Chondrocyte (in vitro differentiated cells): Measurements from ENCODE around the gene GNG7. TPM values are rescaled to one million over a fixed set of nuclear protein-coding genes. Genes with fewer than 3 reads are reported as not detected.

Experiments
- DNase-seq: peaks from one replicate; pipeline ENCODE4 v3.0.0; 2021; ENCODE audit warnings: mixed read lengths, low spot score
- H3K27ac Mint-ChIP-seq: one replicate; pipeline ENCODE4 v1.8.0; 2021; ENCODE audit warnings: mild to moderate bottlenecking, moderate library complexity, mixed read lengths; ENCODE audit not compliant: unreplicated experiment
- H3K27me3 Mint-ChIP-seq: 2 replicates; pipeline ENCODE4 v1.8.0; 2021; ENCODE audit warnings: low read depth, mixed read lengths
- H3K36me3 Mint-ChIP-seq: 2 replicates; pipeline ENCODE4 v1.8.0; 2021; ENCODE audit warnings: low read depth, mixed read lengths
- H3K4me1 Mint-ChIP-seq: 2 replicates; pipeline ENCODE4 v1.8.0; 2021; ENCODE audit warnings: low read depth, mild to moderate bottlenecking, mixed read lengths
- H3K4me3 Mint-ChIP-seq: one replicate; pipeline ENCODE4 v1.8.0; 2021; ENCODE audit warnings: mild to moderate bottlenecking, moderate library complexity, mixed read lengths; ENCODE audit not compliant: unreplicated experiment
- H3K9me3 Mint-ChIP-seq: 2 replicates; pipeline ENCODE4 v1.8.0; 2021; ENCODE audit warnings: low read depth, mixed read lengths
- CTCF ChIP-seq: fragments of 200-600 bp; sonication (generic); IDR thresholded peaks from 2 replicates; pipeline ENCODE4 v1.5.0; 2021; ENCODE audit warnings: antibody characterized with exemption, mild to moderate bottlenecking, moderate library complexity
- total RNA-seq: library from RNA; stranded (reverse); gene quantifications from 3 replicates; pipeline ENCODE4 v1.2.1, GENCODE V29; 2021

GNG7 gene
- total RNA-seq, 1 donor from 2014 or later = 1.9 TPM

- peak overlapping the region; percentile 34 for H3K27ac Mint-ChIP-seq
- no peak for TF ChIP-seq CTCF
- H3K9me3 Mint-ChIP-seq = peaks cover 7% of the 10 kb centered on the region
- peaks cover 22% of the 10 kb centered on the region for H3K36me3 Mint-ChIP-seq
- H3K4me3 Mint-ChIP-seq = no peak overlapping the region
- DNase-seq = peak; percentile 90
- peaks cover 7% of the 10 kb centered on the region for H3K4me1 Mint-ChIP-seq
- no peaks in the 10 kb centered on the region for H3K27me3 Mint-ChIP-seq
Observed at GRCh38 chr19:2481466-2481865, 221.0 kb downstream of the GNG7 start.

- peak overlapping the region; percentile 95 for H3K4me3 Mint-ChIP-seq
- peaks cover 7% of the 10 kb centered on the region for H3K4me1 Mint-ChIP-seq
- peaks cover 25% of the 10 kb centered on the region for H3K36me3 Mint-ChIP-seq
- H3K9me3 Mint-ChIP-seq = peaks cover 7% of the 10 kb centered on the region
- DNase-seq = no peak
- H3K27ac Mint-ChIP-seq = peak overlapping the region; percentile 85
- TF ChIP-seq CTCF = peak; percentile 70
- H3K27me3 Mint-ChIP-seq = no peaks in the 10 kb centered on the region
Observed at GRCh38 chr19:2479556-2480194, 222.8 kb downstream of the GNG7 start.

- H3K4me3 Mint-ChIP-seq = peak overlapping the region; percentile 95
Observed at GRCh38 chr19:2478756-2479555, 223.5 kb downstream of the GNG7 start.

GRCh38 chr19:2478278-2478755 lies 224.2 kb downstream of the GNG7 start:
- peak; percentile 45 for TF ChIP-seq CTCF
- H3K27ac Mint-ChIP-seq = peak overlapping the region; percentile 99
- H3K4me3 Mint-ChIP-seq = peak overlapping the region; percentile 95
- H3K36me3 Mint-ChIP-seq = peaks cover 25% of the 10 kb centered on the region
- peaks cover 16% of the 10 kb centered on the region for H3K4me1 Mint-ChIP-seq
- no peaks in the 10 kb centered on the region for H3K27me3 Mint-ChIP-seq
- peaks cover 4% of the 10 kb centered on the region for H3K9me3 Mint-ChIP-seq
- no peak for DNase-seq

More at GRCh38 chr19:2478756-2479555, 223.5 kb downstream of the GNG7 start:
- peak; percentile 93 for DNase-seq
- Mint-ChIP-seq H3K27me3 (no peaks in the 10 kb centered on the region), H3K27ac (peak overlapping the region; percentile 99), H3K4me1 (peaks cover 10% of the 10 kb centered on the region), H3K36me3 (peaks cover 25% of the 10 kb centered on the region), H3K9me3 (peaks cover 6% of the 10 kb centered on the region)
- no peak for TF ChIP-seq CTCF

- no peak for TF ChIP-seq CTCF
- DNase-seq = no peak
- peak overlapping the region; percentile 99 for H3K27ac Mint-ChIP-seq
- peaks cover 25% of the 10 kb centered on the region for H3K36me3 Mint-ChIP-seq
- H3K9me3 Mint-ChIP-seq = no peaks in the 10 kb centered on the region
- H3K27me3 Mint-ChIP-seq = no peaks in the 10 kb centered on the region
- peaks cover 18% of the 10 kb centered on the region for H3K4me1 Mint-ChIP-seq
- H3K4me3 Mint-ChIP-seq = peak overlapping the region; percentile 95
Observed at GRCh38 chr19:2477732-2478191, 224.7 kb downstream of the GNG7 start.
